HepG2 (cell line): ENCODE measurements around the gene TTLL10. TPM values are rescaled to one million over a fixed set of nuclear protein-coding genes. Genes with fewer than 3 reads are reported as not detected.

ENCODE experiments used
- CBFB ChIP-seq: sonication (generic); formaldehyde crosslinking; IDR thresholded peaks from 2 replicates; pipeline ENCODE4 v1.4.0; 2020; ENCODE audit warnings: missing genetic modification reagents
- CHCHD3 ChIP-seq: sonication (generic); formaldehyde crosslinking; IDR thresholded peaks from 2 replicates; pipeline ENCODE4 v1.8.0; 2022; ENCODE audit warnings: mild to moderate bottlenecking, missing genetic modification reagents, moderate library complexity
- DPF2 ChIP-seq: sonication (generic); formaldehyde crosslinking; IDR thresholded peaks from 2 replicates; pipeline ENCODE4 v1.4.0; 2020; ENCODE audit warnings: mild to moderate bottlenecking, low read depth, missing genetic modification reagents, borderline replicate concordance
- EED ChIP-seq: sonication (generic); formaldehyde crosslinking; IDR thresholded peaks from 2 replicates; pipeline ENCODE4 v1.5.0; 2020; ENCODE audit warnings: mild to moderate bottlenecking, missing genetic modification reagents
- FOXK2 ChIP-seq: fragments of 450-650 bp; IDR thresholded peaks from 2 replicates; pipeline ENCODE4 v1.6.1; 2016
- GFI1 ChIP-seq: sonication (generic); formaldehyde crosslinking; IDR thresholded peaks from 2 replicates; pipeline ENCODE4 v1.5.0; 2020; ENCODE audit warnings: missing genetic modification reagents, mild to moderate bottlenecking, borderline replicate concordance
- GPN1 ChIP-seq: sonication (generic); formaldehyde crosslinking; IDR thresholded peaks from 2 replicates; pipeline ENCODE4 v1.5.1; 2020; ENCODE audit warnings: missing genetic modification reagents, borderline replicate concordance
- HDAC6 ChIP-seq: fragments of 200-600 bp; sonication (generic); IDR thresholded peaks from 2 replicates; pipeline ENCODE4 v1.7.0; 2017; ENCODE audit warnings: mild to moderate bottlenecking, antibody characterized with exemption, low read length, low read depth
- HES4 ChIP-seq: sonication (generic); formaldehyde crosslinking; IDR thresholded peaks from 2 replicates; pipeline ENCODE4 v1.9.0; 2021; ENCODE audit warnings: mild to moderate bottlenecking, missing genetic modification reagents, borderline replicate concordance
- HIVEP1 ChIP-seq: sonication (generic); formaldehyde crosslinking; IDR thresholded peaks from 2 replicates; pipeline ENCODE4 v1.4.0; 2020; ENCODE audit warnings: mild to moderate bottlenecking, missing genetic modification reagents
- HMG20B ChIP-seq: conservative IDR thresholded peaks from 2 replicates; pipeline ENCODE4 v1.6.1; 2016; ENCODE audit warnings: missing genetic modification reagents, missing compliant biosample characterization
- KLF6 ChIP-seq: IDR thresholded peaks from 2 replicates; pipeline ENCODE4 v1.8.0; 2016; ENCODE audit warnings: missing biosample characterization, missing genetic modification reagents
- KMT2A ChIP-seq: sonication (generic); formaldehyde crosslinking; IDR thresholded peaks from 2 replicates; pipeline ENCODE4 v1.4.0; 2020; ENCODE audit warnings: missing genetic modification reagents
- RXRA ChIP-seq: sonication (generic); formaldehyde crosslinking; IDR thresholded peaks from 2 replicates; pipeline ENCODE4 v1.5.1; 2020; ENCODE audit warnings: missing genetic modification reagents
- SNAPC2 ChIP-seq: sonication (generic); formaldehyde crosslinking; IDR thresholded peaks from 2 replicates; pipeline ENCODE4 v1.8.1; 2022; ENCODE audit warnings: mild to moderate bottlenecking, missing genetic modification reagents
- SP4 ChIP-seq: sonication (generic); formaldehyde crosslinking; IDR thresholded peaks from 2 replicates; pipeline ENCODE4 v1.8.1; 2023; ENCODE audit warnings: mild to moderate bottlenecking, missing genetic modification reagents
- TGIF2 ChIP-seq: IDR thresholded peaks from 2 replicates; pipeline ENCODE4 v1.6.1; 2016; ENCODE audit warnings: control low read depth, missing compliant biosample characterization
- YY1 ChIP-seq: IDR thresholded peaks from 2 replicates; pipeline ENCODE4 v1.6.1; 2011; ENCODE audit warnings: low read length, low read depth, moderate library complexity, mild to moderate bottlenecking; ENCODE audit not compliant: insufficient read depth, insufficient replicate concordance
- ZBTB38 ChIP-seq: sonication (generic); formaldehyde crosslinking; IDR thresholded peaks from 2 replicates; pipeline ENCODE4 v1.5.1; 2020; ENCODE audit warnings: mild to moderate bottlenecking, missing genetic modification reagents
- ZBTB7A ChIP-seq: sonication (generic); formaldehyde crosslinking; IDR thresholded peaks from 2 replicates; pipeline ENCODE4 v1.8.0; 2022; ENCODE audit warnings: mild to moderate bottlenecking, missing genetic modification reagents
- ZNF547 ChIP-seq: sonication (generic); formaldehyde crosslinking; IDR thresholded peaks from 2 replicates; pipeline ENCODE4 v1.5.1; 2020; ENCODE audit warnings: mild to moderate bottlenecking, missing genetic modification reagents
- ZNF605 ChIP-seq: sonication (generic); formaldehyde crosslinking; IDR thresholded peaks from 2 replicates; pipeline ENCODE4 v1.8.0; 2022; ENCODE audit warnings: mild to moderate bottlenecking, missing genetic modification reagents
- ZNF607 ChIP-seq: sonication (generic); formaldehyde crosslinking; IDR thresholded peaks from 2 replicates; pipeline ENCODE4 v1.5.1; 2020; ENCODE audit warnings: missing genetic modification reagents, mild to moderate bottlenecking, borderline replicate concordance
- ZNF773 ChIP-seq: sonication (generic); formaldehyde crosslinking; IDR thresholded peaks from 2 replicates; pipeline ENCODE4 v1.4.0; 2020; ENCODE audit warnings: missing genetic modification reagents, borderline replicate concordance
- ZNF782 ChIP-seq: sonication (generic); formaldehyde crosslinking; IDR thresholded peaks from 2 replicates; pipeline ENCODE4 v1.4.0; 2020; ENCODE audit warnings: missing genetic modification reagents, mild to moderate bottlenecking, borderline replicate concordance
- ZNF800 ChIP-seq: sonication (generic); formaldehyde crosslinking; IDR thresholded peaks from 2 replicates; pipeline ENCODE4 v1.4.0; 2020; ENCODE audit warnings: missing genetic modification reagents
- polyA plus RNA-seq, 8 experiments: library from polyadenylated mRNA; depleted of rRNA in 3 of 8; stranded (reverse) in 7 of 8; unstranded in 1 of 8; fragments of >200 nt; fragmentation: Illumina TruSeq in 4 of 8; extraction: Trizol in 4 of 8; gene quantifications; 2 replicates each; pipeline versions ENCODE4 v1.2.1 to v1.2.3, GENCODE V29; 2011 to 2016; ENCODE audit warnings: low read depth in 4 of 8, missing spikeins in 1 of 8, mixed read lengths in 1 of 8; ENCODE audit not compliant: insufficient read depth in 1 of 8
- total RNA-seq, 5 experiments: library from RNA; depleted of rRNA; stranded (reverse); fragments of >200 nt; fragmentation: Illumina TruSeq; extraction: Trizol; gene quantifications; 2 replicates each; pipeline ENCODE4 v1.2.3, GENCODE V29; 2016; ENCODE audit warnings: low read depth in 1 of 5
- TF ChIP-seq, protein P1 (sequence below): sonication (generic); formaldehyde crosslinking; IDR thresholded peaks from 2 replicates; pipeline ENCODE4 v1.5.1; 2020; ENCODE audit warnings: mild to moderate bottlenecking, missing genetic modification reagents, moderate library complexity

The TTLL10 gene
- total and polyA plus RNA-seq, 2 of the 13 experiments (the other 11 are each of a cell fraction or from before 2014, with no cell fraction given): not detected

DNA sequence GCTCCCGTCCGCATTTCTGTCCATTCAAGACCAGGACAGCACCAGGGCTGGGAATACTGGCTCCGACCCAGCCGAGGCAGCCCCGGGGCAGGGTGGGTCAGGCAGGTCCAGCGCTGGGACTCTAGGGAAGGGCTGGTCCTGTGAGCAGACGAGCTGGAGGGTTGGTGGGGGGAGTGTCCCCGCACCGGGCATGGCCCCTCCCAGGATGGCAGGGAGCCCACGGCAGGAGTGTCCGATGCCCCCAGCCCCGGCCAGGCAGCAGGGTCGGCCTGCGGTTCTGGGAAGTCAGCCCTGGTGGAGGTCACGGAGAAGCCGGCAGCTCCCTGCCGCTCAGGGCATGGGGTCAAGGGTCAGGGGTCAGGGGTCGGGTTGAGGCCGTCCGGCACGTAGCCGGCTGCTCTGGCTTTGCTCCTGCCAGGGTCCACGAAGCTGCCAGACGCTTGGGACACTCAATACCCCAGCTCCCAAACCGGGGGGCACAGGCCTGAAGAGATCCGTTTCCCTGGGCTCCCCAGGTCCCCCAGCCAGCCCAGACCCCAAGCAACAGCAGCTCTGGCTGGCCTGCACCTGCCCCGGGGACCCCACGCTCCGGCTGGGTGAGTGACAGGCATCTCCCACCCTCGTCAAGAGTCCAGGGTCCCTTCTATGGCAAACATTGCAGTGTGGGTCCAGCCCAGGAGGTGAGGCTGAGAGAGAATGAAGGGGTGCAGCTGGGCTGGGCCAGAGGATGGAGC is 66.1 kb downstream of the TTLL10 start (continued):
- TF ChIP-seq TGIF2 (no peak), ZNF782 (CRISPR knock-in tag) (no peak), CHCHD3 (CRISPR knock-in tag) (peak; percentile 48; the same call in 1 of the 2 replicates), CBFB (CRISPR knock-in tag) (no peak), HIVEP1 (CRISPR knock-in tag) (peak; percentile 60; the same call in 1 of the 2 replicates), ZNF773 (CRISPR knock-in tag) (0 out of 2 replicates have a peak, but pooled peaks have one; percentile 13), ZNF607 (CRISPR knock-in tag) (no peak), ZNF547 (CRISPR knock-in tag) (no peak), ZNF800 (CRISPR knock-in tag) (peak; percentile 61; the same call in 1 of the 2 replicates), ZBTB7A (CRISPR knock-in tag) (peak; percentile 35; the same call in 1 of the 2 replicates), EED (CRISPR knock-in tag) (no peak), HDAC6 (no peak), DPF2 (CRISPR knock-in tag) (0 out of 2 replicates have a peak, but pooled peaks have one; percentile 44), SNAPC2 (no peak), GPN1 (CRISPR knock-in tag) (no peak), SP4 (CRISPR knock-in tag) (peak; percentile 25; the same call in 1 of the 2 replicates), FOXK2 (no peak), YY1 (no peak), GFI1 (CRISPR knock-in tag) (no peak), ZBTB38 (CRISPR knock-in tag) (peak; percentile 66), HMG20B (CRISPR knock-in tag) (no peak), KLF6 (CRISPR knock-in tag) (no peak), ZNF605 (CRISPR knock-in tag) (peak; percentile 69; the same call in 1 of the 2 replicates), RXRA (CRISPR knock-in tag) (peak; percentile 92), HES4 (CRISPR knock-in tag) (peak; percentile 64; the same call in 1 of the 2 replicates), KMT2A (CRISPR knock-in tag) (no peak)
- TF ChIP-seq, protein P1, sequence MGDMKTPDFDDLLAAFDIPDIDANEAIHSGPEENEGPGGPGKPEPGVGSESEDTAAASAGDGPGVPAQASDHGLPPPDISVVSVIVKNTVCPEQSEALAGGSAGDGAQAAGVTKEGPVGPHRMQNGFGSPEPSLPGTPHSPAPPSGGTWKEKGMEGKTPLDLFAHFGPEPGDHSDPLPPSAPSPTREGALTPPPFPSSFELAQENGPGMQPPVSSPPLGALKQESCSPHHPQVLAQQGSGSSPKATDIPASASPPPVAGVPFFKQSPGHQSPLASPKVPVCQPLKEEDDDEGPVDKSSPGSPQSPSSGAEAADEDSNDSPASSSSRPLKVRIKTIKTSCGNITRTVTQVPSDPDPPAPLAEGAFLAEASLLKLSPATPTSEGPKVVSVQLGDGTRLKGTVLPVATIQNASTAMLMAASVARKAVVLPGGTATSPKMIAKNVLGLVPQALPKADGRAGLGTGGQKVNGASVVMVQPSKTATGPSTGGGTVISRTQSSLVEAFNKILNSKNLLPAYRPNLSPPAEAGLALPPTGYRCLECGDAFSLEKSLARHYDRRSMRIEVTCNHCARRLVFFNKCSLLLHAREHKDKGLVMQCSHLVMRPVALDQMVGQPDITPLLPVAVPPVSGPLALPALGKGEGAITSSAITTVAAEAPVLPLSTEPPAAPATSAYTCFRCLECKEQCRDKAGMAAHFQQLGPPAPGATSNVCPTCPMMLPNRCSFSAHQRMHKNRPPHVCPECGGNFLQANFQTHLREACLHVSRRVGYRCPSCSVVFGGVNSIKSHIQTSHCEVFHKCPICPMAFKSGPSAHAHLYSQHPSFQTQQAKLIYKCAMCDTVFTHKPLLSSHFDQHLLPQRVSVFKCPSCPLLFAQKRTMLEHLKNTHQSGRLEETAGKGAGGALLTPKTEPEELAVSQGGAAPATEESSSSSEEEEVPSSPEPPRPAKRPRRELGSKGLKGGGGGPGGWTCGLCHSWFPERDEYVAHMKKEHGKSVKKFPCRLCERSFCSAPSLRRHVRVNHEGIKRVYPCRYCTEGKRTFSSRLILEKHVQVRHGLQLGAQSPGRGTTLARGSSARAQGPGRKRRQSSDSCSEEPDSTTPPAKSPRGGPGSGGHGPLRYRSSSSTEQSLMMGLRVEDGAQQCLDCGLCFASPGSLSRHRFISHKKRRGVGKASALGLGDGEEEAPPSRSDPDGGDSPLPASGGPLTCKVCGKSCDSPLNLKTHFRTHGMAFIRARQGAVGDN (CRISPR knock-in tag): peak; percentile 99
